Measurements from ENCODE around the gene GARS1.
"Not testable (repeated sequence)": the region's sequence is repeated elsewhere in the genome, so short reads cannot be mapped to it uniquely, and the experiment has no call there.

The GARS1 gene

DNA sequence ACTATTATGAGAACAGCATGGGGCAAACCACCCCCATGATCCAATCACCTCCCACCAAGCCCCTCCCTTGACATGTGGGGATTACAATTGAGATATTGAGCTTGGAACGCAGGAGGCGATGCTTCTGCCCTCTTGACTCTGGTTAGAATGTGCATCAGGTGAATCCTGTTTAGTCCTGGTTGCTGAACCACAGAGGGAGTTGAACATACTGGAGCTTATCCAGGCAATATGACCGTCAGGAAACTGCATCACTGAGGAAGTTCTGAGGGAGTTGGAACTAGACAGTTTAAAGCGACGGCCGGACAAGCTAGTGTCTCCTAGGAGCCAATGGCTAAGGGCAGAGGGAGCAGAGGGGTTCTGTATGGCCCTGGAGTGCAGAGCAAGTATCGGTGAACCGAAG, 31.8 kb upstream of the GARS1 start:
- H3K4me1 ChIP-seq (ENCODE audit: insufficient read depth, low read length): peaks cover 8% of the 10 kb centered on the region
- H3K36me3 ChIP-seq (ENCODE audit: insufficient read depth, low read length): no peaks in the 10 kb centered on the region; the same call in 1 of the 2 replicates
- H3K9ac ChIP-seq (ENCODE audit: low read depth, low read length): no peak overlapping the region
- H3K9me3 ChIP-seq (ENCODE audit: control insufficient read depth, insufficient read depth, low read length): no peaks in the 10 kb centered on the region

DNA sequence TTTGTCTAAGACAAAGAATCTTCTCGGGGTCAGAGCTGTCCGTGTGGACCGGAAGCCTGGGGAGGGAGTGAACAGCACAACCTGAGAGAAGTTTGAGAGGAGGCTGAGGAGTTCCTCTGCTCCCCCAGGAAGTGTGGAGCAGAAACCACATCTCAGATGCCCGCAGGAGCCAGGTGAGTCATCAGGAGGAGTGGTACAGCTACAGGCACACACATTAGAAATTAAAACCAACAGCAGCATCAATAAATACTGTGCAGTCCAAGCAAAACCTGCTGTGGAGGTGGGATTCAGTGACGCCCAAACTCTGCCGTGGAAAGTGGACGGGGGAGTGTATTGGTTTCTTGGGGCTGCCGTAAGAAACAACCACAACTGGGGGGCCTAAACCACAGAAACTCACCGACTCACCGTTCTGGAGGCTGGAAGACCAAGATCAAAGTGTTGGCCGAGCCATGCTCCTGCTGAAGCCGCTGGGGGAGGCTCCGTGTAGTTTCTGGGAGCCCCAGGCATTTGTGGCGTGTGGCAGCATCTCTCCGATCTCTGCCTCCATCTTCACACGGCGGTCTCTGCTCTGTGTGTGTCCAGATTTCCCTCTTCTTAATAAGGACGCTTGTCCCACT, 31.2 kb upstream of the GARS1 start:
- H3K9ac ChIP-seq (ENCODE audit: low read depth, low read length): no peak overlapping the region
- H3K4me1 ChIP-seq (ENCODE audit: insufficient read depth, low read length): peaks cover 13% of the 10 kb centered on the region
- no peaks in the 10 kb centered on the region; the same call in 1 of the 2 replicates for H3K36me3 ChIP-seq (ENCODE audit: insufficient read depth, low read length)
- no peaks in the 10 kb centered on the region for H3K9me3 ChIP-seq (ENCODE audit: control insufficient read depth, insufficient read depth, low read length)

DNA sequence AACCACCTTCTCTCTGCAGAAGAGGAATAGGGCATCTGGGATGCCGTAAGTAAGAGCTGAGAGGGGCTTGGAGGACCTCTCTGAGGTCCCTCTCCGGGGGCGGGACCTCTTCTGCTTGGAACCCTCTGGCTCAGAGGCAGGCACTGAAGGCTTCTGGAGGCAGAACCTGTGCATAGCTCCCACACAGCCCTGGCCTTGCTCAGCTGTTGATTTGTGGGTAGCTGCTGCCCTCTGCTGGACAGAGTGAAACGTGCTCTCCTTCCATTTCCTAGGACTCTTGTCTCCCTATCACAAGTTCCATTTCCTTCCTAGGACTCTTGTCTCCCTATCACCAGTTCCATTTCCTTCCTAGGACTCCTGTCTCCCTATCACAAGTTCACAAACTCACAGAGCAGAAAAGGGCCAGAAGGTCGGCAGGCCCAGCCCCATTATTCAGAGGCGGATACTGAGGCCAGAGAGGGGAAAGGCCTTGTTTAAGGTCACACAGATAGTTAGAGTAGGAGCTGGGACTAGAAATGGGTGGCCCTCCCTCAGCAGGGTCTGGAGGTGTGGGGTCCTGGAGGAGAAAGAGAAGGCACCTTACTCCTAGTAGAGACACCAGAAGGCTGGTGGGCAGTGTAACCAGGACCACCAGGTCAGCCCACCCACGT, 30.3 kb upstream of the GARS1 start:
- no peaks in the 10 kb centered on the region; the same call in 1 of the 2 replicates for H3K36me3 ChIP-seq (ENCODE audit: insufficient read depth, low read length)
- H3K4me1 ChIP-seq (ENCODE audit: insufficient read depth, low read length): peaks cover 22% of the 10 kb centered on the region
- H3K9ac ChIP-seq (ENCODE audit: low read depth, low read length): no peak overlapping the region
- H3K9me3 ChIP-seq (ENCODE audit: control insufficient read depth, insufficient read depth, low read length): no peaks in the 10 kb centered on the region

DNA sequence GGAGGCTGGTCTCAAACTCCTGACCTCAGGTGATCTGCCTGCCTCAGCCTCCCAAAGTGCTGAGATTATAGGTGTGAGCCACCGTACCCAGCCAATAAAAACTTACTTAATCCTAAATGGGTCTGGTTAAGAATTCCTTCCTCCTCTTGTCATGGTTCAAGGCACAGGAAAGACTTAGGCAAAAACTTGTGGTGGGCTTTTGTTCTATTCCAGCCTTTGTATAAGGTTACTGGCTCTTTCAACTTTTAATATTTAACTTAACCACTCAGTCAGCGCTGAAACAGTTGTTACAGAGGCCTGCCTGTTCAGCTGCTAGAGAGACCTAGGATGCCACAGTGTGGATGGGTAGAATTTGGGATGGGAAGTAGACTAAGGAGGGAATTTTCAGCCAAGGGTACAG, 28.1 kb upstream of the GARS1 start:
- peaks cover 23% of the 10 kb centered on the region for H3K4me1 ChIP-seq (ENCODE audit: insufficient read depth, low read length)
- peaks cover 3% of the 10 kb centered on the region; the same call in 1 of the 2 replicates for H3K9me3 ChIP-seq (ENCODE audit: control insufficient read depth, insufficient read depth, low read length)
- H3K9ac ChIP-seq (ENCODE audit: low read depth, low read length): no peak overlapping the region
- no peaks in the 10 kb centered on the region; the same call in 1 of the 2 replicates for H3K36me3 ChIP-seq (ENCODE audit: insufficient read depth, low read length)

DNA sequence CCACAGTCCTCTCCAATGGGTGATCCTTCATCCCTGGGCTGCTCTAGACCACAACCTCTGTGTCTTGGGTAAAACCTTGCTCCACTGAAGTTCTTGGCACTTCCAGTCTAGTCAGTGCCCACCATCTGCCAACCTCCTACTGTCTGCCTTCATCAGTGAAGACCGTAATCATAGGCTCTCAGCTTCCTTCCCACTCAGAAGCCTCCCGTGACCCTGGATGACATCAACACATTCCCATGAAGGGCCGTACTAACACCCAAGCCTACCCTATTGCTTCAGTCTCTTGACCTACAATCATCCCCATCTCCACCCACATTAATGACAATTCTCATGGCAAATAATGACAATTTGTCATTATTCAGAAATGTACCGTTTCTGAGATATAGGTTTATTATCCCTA, 27.6 kb upstream of the GARS1 start:
- Histone ChIP-seq H3K9ac (ENCODE audit: low read depth, low read length) (no peak overlapping the region), H3K4me1 (ENCODE audit: insufficient read depth, low read length) (peaks cover 23% of the 10 kb centered on the region), H3K9me3 (ENCODE audit: control insufficient read depth, insufficient read depth, low read length) (peaks cover 3% of the 10 kb centered on the region; the same call in 1 of the 2 replicates), H3K36me3 (ENCODE audit: insufficient read depth, low read length) (no peaks in the 10 kb centered on the region; the same call in 1 of the 2 replicates)

DNA sequence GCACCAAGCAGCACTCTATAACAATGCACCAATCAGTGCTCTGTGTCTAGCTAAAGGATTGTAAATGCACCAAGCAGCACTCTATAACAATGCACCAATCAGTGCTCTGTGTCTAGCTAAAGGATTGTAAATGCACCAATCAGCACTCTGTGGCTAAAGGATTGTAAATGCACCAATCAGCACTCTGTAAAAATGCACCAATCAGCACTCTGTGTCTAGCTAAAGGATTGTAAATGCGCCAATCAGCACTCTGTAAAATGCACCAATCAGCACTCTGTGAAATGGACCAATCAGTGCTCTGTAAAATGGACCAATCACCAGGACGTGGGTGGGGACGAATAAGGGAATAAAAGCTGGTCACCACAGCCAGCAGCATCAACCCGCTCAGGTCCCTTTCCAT, 24.4 kb upstream of the GARS1 start:
- H3K4me1 ChIP-seq (ENCODE audit: insufficient read depth, low read length): peaks cover 18% of the 10 kb centered on the region
- H3K36me3 ChIP-seq (ENCODE audit: insufficient read depth, low read length); H3K9ac ChIP-seq (ENCODE audit: low read depth, low read length): not testable (repeated sequence)
- peaks cover 25% of the 10 kb centered on the region for H3K9me3 ChIP-seq (ENCODE audit: control insufficient read depth, insufficient read depth, low read length)

DNA sequence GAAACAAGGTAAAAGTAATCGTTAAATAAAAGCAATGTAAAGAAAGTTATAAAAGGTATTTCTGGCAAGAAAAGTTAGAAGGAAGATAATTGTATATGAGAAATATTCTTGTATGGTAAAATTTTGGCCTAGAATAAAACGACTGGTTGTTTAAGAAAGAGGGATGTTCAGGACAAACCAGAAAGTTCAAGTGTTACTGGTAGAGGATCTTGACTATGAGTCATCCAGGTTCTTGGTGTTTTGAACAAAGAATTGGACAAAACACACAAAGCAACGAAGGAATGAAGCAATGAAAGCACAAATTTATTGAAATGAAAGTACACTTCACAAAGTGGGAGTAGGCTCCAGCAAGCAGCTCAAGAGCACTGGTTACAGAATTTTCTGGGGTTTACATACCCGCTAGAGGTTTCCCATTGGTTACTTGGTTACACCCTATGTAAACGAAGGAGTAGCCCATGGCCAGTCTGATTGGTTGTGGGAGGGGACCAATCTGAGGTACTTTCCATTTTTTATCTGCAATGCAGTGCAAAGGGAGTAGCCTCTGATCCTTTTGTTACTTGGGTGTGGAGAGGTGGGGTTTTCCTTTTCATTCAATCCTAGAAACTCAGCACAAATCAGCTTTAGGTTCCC, 22.4 kb upstream of the GARS1 start:
- Histone ChIP-seq H3K4me1 (ENCODE audit: insufficient read depth, low read length) (peaks cover 18% of the 10 kb centered on the region), H3K36me3 (ENCODE audit: insufficient read depth, low read length) (peaks cover 9% of the 10 kb centered on the region), H3K9ac (ENCODE audit: low read depth, low read length) (no peak overlapping the region), H3K9me3 (ENCODE audit: control insufficient read depth, insufficient read depth, low read length) (peaks cover 46% of the 10 kb centered on the region)

DNA sequence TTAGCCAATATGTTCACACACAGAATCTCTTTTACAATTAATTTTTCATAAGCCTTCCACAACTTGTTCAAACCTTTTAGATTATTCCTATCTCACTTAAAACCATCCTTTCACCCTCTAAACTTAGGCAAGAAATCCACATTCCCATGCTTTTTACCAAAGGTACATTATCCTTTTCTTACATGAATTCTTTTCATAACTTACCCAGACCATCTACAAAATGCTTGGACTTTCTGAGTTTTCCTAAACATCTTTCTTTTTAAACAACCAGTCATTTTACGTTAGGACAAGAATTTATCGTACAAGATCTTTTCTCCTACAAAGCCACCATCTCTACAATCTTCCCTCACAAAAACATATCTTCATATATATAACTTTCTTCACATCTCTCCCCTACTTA, 18.8 kb upstream of the GARS1 start:
- Histone ChIP-seq H3K4me1 (ENCODE audit: insufficient read depth, low read length) (no peaks in the 10 kb centered on the region), H3K36me3 (ENCODE audit: insufficient read depth, low read length) (peaks cover 16% of the 10 kb centered on the region), H3K9me3 (ENCODE audit: control insufficient read depth, insufficient read depth, low read length) (peaks cover 55% of the 10 kb centered on the region), H3K9ac (ENCODE audit: low read depth, low read length) (no peak overlapping the region)

DNA sequence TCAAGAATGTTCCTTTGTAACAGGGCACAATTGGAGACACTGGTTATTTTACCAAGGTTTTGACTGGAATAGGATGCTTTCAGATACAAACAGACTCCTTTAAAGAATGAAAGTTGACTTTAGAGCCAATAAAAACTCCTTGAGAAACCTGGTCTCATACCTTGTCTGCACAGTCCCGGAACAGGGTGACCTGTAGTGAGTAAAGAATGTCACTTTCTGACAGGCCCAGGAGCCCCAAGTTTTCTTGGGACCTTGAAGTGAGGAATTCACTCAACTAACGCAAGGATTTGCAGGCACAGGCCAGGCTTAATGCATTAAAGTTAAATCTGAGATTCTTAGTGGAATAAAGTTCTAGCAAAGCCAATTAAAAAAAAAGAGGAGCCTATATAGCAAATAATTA, 11.5 kb upstream of the GARS1 start:
- Histone ChIP-seq H3K9me3 (ENCODE audit: control insufficient read depth, insufficient read depth, low read length) (peaks cover 19% of the 10 kb centered on the region), H3K36me3 (ENCODE audit: insufficient read depth, low read length) (peaks cover 12% of the 10 kb centered on the region; the same call in 1 of the 2 replicates), H3K9ac (ENCODE audit: low read depth, low read length) (no peak overlapping the region)

DNA sequence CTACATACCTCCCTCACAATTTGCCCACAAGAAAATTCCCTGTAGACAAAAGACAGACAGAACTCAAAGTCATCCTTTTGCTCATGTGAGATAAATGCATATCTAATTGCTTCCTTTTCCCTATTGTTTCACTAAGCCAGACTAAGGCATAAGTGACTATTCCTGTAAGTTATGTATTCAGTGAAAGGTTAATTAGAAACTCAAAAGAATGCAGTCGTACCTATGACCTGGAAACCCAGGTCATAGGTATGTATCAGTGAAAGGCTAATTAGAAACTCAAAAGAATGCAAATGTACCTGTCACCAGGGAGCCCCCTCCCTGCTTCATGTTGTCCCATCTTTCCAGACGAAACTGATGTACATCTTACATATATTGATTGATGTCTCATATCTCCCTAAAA, 10.3 kb upstream of the GARS1 start:
- H3K36me3 ChIP-seq (ENCODE audit: insufficient read depth, low read length): peaks cover 12% of the 10 kb centered on the region; the same call in 1 of the 2 replicates
- peaks cover 11% of the 10 kb centered on the region for H3K4me1 ChIP-seq (ENCODE audit: insufficient read depth, low read length)

More for the DNA sequence above, 11.5 kb upstream of the GARS1 start:
- peaks cover 11% of the 10 kb centered on the region for H3K4me1 ChIP-seq (ENCODE audit: insufficient read depth, low read length)

DNA sequence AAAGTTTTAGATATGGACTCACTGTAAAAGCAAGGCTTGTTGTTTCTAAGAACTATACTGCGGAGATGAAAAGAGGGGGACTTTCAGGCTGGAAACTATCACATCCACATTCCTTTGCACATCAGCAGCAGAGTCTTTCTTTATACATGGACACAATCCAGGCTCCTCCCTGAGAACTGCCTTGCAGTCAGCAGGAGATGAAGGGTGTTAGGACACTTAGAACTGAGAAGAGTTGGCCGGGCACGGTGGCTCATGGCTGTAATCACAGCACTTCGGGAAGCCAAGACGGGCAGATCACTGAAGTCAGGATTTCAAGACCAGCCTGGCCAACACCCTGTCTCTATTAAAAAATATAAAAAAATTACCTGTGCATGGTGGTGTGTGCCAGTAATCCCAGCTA, 9.7 kb upstream of the GARS1 start:
- H3K9me3 ChIP-seq (ENCODE audit: control insufficient read depth, insufficient read depth, low read length): peaks cover 19% of the 10 kb centered on the region
- peaks cover 12% of the 10 kb centered on the region; the same call in 1 of the 2 replicates for H3K36me3 ChIP-seq (ENCODE audit: insufficient read depth, low read length)
- H3K4me1 ChIP-seq (ENCODE audit: insufficient read depth, low read length): peaks cover 11% of the 10 kb centered on the region
- no peak overlapping the region for H3K9ac ChIP-seq (ENCODE audit: low read depth, low read length)

More for the DNA sequence above, 10.3 kb upstream of the GARS1 start:
- Histone ChIP-seq H3K9ac (ENCODE audit: low read depth, low read length) (no peak overlapping the region), H3K9me3 (ENCODE audit: control insufficient read depth, insufficient read depth, low read length) (peaks cover 19% of the 10 kb centered on the region)

DNA sequence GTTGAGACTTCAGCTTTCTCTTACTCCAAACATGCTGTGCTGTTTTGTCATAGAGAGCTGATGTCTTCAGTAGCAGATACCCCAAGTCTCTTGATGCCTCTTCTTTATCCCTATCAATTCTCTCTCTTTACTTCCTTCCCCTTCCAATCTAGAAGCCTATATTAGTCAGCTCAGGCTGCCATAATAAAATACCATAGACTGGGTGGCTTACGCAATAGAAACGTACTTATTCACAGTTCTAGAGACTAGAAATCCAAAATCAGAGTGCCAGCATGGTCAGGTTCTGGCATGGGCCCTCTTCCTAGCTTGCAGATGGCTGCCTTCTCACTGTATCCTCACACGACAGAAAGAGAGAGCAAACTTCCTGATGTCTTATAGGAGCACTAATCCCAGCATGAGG, 9.0 kb upstream of the GARS1 start:
- H3K9ac ChIP-seq (ENCODE audit: low read depth, low read length): no peak overlapping the region
- H3K36me3 ChIP-seq (ENCODE audit: insufficient read depth, low read length): peaks cover 12% of the 10 kb centered on the region; the same call in 1 of the 2 replicates
- H3K4me1 ChIP-seq (ENCODE audit: insufficient read depth, low read length): peaks cover 11% of the 10 kb centered on the region
- H3K9me3 ChIP-seq (ENCODE audit: control insufficient read depth, insufficient read depth, low read length): peaks cover 16% of the 10 kb centered on the region

DNA sequence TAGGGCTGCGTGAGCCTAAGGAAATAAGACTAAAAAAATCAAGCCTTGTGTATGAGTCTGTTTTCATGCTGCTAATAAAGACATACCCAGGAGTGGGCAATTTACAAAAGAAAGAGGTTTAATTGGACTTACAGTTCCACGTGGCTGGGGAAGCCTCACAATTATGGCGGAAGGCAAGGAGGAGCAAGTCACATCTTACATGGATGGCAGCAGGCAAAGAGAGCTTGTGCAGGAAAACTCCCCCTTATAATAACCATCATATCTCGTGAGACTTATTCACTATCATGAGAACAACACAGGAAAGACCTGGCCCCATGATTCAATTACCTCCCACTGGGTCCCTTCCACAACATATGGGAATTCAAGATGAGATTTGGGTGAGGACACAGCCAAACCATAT, 7.1 kb upstream of the GARS1 start:
- H3K9ac ChIP-seq (ENCODE audit: low read depth, low read length); H3K9me3 ChIP-seq (ENCODE audit: control insufficient read depth, insufficient read depth, low read length); H3K36me3 ChIP-seq (ENCODE audit: insufficient read depth, low read length): not testable (repeated sequence)
- peaks cover 11% of the 10 kb centered on the region for H3K4me1 ChIP-seq (ENCODE audit: insufficient read depth, low read length)

DNA sequence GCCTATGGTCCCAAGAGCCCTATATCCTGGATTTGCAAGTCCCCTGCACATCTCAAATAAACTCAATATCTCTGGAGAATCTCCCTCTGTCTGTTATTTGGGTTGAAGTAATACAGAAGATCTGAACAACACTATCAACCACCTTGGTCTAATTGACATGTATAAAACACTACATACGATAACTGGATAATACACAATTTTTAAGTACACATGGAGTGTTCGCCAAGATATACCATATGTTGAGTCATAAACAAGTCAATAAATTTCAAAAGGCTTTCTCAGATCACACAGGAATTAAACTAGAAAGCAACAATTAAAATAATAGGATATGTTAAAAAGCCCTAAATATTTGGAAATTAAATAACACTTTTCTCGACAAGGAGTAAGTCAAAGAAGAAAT, 5.6 kb upstream of the GARS1 start:
- H3K4me1 ChIP-seq (ENCODE audit: insufficient read depth, low read length): peaks cover 7% of the 10 kb centered on the region
- H3K9ac ChIP-seq (ENCODE audit: low read depth, low read length): no peak overlapping the region
- H3K9me3 ChIP-seq (ENCODE audit: control insufficient read depth, insufficient read depth, low read length): no peaks in the 10 kb centered on the region; the same call in 1 of the 2 replicates
- H3K36me3 ChIP-seq (ENCODE audit: insufficient read depth, low read length): no peaks in the 10 kb centered on the region

Measured in ES-I3 (cell line).